H1 (cell line): Measurements from ENCODE around the gene SFXN1. TPM values are rescaled to one million over a fixed set of nuclear protein-coding genes. Genes with fewer than 3 reads are reported as not detected.

Source experiments
- CBX5 ChIP-seq: fragments of 300-800, 300-1000 bp; sonication (generic); IDR thresholded peaks from 2 replicates; pipeline ENCODE4 v1.7.1; 2016; ENCODE audit warnings: antibody characterized with exemption, low read length, low read depth
- GABPA ChIP-seq: IDR thresholded peaks from 2 replicates; pipeline ENCODE4 v1.6.1; 2011; ENCODE audit warnings: mild to moderate bottlenecking, low read length, moderate library complexity, borderline replicate concordance; ENCODE audit not compliant: insufficient read depth
- TEAD4 ChIP-seq: IDR thresholded peaks from 2 replicates; pipeline ENCODE4 v1.6.1; 2012; ENCODE audit warnings: low read depth, low read length, inconsistent platforms, mixed read lengths
- polyA plus RNA-seq, 7 experiments: library from polyadenylated mRNA; depleted of rRNA in 3 of 7; stranded (reverse) in 5 of 7; unstranded in 2 of 7; fragments of >200 nt in 5 of 7; fragments of 200-250 nt in 2 of 7; gene quantifications; 1 replicate in 5 of 7; 2 replicates in 1 of 7; 4 replicates in 1 of 7; pipeline versions ENCODE4 v1.2.1 to v1.2.3, GENCODE V29; 2011 to 2013; ENCODE audit warnings: missing spikeins in 2 of 7, mixed read lengths in 2 of 7
- total RNA-seq: library from RNA; stranded (reverse); fragmentation: NEBNext Ultra II Directional; extraction: Animal tissue kit (Norgen Biotek cat#: 25700); gene quantifications from 2 replicates; pipeline ENCODE4 v1.2.1, GENCODE V29; 2021
- TF ChIP-seq, protein P1 (sequence below): IDR thresholded peaks from 2 replicates; pipeline ENCODE4 v1.6.1; 2011; ENCODE audit warnings: low read length, improper control_type of control experiment

Gene SFXN1
- total and polyA plus RNA-seq, 2 of the 8 experiments (the other 6 are each of a cell fraction or from before 2014, with no cell fraction given) = 72.7 to 97.6 TPM

DNA sequence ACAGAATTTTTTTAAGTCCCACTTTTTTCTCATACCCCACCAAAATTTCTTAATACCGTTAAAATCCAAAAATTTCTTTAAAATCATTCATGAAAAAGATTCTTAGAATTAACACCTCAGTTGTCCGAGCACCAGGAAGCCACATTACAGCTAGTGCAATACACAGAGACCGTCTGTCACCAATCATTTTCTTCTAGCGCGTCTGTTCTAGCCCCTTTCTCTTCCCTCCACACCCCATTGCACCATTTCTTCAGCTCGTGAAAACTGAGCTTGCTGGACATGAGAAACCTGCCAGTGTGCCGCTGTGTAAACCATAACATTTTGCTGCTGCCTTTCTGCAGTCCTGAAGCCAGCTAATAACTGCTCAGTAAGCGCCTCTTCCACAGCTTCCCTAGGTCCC lies 5.0 kb downstream of the SFXN1 start (continued):
- TF ChIP-seq, protein P1, sequence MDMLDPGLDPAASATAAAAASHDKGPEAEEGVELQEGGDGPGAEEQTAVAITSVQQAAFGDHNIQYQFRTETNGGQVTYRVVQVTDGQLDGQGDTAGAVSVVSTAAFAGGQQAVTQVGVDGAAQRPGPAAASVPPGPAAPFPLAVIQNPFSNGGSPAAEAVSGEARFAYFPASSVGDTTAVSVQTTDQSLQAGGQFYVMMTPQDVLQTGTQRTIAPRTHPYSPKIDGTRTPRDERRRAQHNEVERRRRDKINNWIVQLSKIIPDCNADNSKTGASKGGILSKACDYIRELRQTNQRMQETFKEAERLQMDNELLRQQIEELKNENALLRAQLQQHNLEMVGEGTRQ = no peak
- TF ChIP-seq TEAD4 = no peak
- TF ChIP-seq CBX5 = no peak
- TF ChIP-seq GABPA = no peak
